HEK293T (cell line): ENCODE results near the gene ADAD2.

Experiments
- ARNT ChIP-seq: fragments of 450-650 bp; IDR thresholded peaks from 2 replicates; pipeline ENCODE4 v1.6.1; 2017; ENCODE audit warnings: mild to moderate bottlenecking
- BHLHE40 ChIP-seq: fragments of 450-650 bp; IDR thresholded peaks from 2 replicates; pipeline ENCODE4 v1.6.1; 2016; ENCODE audit warnings: mild to moderate bottlenecking, moderate library complexity, borderline replicate concordance
- ELF4 ChIP-seq: fragments of 450-650 bp; IDR thresholded peaks from 2 replicates; pipeline ENCODE4 v1.6.1; 2017; ENCODE audit warnings: antibody characterized with exemption
- FOXA1 ChIP-seq: fragments of 450-650 bp; IDR thresholded peaks from 2 replicates; pipeline ENCODE4 v1.6.1; 2016; ENCODE audit warnings: mild to moderate bottlenecking
- FOXK2 ChIP-seq: fragments of 450-650 bp; IDR thresholded peaks from 2 replicates; pipeline ENCODE4 v1.6.1; 2016; ENCODE audit warnings: mild to moderate bottlenecking
- FOXM1 ChIP-seq: fragments of 450-650 bp; IDR thresholded peaks from 2 replicates; pipeline ENCODE4 v1.6.1; 2017; ENCODE audit warnings: mild to moderate bottlenecking, borderline replicate concordance
- SP1 ChIP-seq: fragments of 450-650 bp; IDR thresholded peaks from 2 replicates; pipeline ENCODE4 v1.6.1; 2017
- SUZ12 ChIP-seq: fragments of 450-650 bp; IDR thresholded peaks from 2 replicates; pipeline ENCODE4 v1.6.1; 2016; ENCODE audit warnings: mild to moderate bottlenecking
- TF ChIP-seq, protein P1 (sequence below): fragments of 450-650 bp; IDR thresholded peaks from 2 replicates; pipeline ENCODE4 v1.6.1; 2016

DNA sequence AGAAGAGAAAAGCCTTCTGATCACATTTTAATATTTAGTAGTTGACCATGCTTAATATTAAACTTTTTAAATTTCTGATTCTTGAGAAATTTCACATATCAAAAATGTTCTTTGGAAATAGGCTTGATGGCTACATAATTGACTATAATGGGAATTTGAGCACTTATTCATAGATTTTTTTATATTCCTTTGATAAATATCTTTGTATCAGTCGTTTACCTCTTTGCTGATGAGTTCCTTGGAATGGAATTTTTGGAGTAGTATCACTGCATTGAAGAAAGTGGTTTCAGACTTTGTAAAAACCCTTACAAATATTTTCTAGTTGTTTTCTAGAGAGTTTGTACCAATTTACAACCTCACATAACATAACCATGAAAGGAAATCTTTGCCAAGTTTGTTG lies 31.2 kb upstream of the ADAD2 start:
- no peak for TF ChIP-seq FOXM1
- TF ChIP-seq ARNT, result no peak
- no peak for TF ChIP-seq FOXK2
- TF ChIP-seq SP1, result no peak
- no peak for TF ChIP-seq ELF4
- TF ChIP-seq BHLHE40, result no peak
- no peak for TF ChIP-seq FOXA1
- no peak for TF ChIP-seq SUZ12
- TF ChIP-seq, protein P1, sequence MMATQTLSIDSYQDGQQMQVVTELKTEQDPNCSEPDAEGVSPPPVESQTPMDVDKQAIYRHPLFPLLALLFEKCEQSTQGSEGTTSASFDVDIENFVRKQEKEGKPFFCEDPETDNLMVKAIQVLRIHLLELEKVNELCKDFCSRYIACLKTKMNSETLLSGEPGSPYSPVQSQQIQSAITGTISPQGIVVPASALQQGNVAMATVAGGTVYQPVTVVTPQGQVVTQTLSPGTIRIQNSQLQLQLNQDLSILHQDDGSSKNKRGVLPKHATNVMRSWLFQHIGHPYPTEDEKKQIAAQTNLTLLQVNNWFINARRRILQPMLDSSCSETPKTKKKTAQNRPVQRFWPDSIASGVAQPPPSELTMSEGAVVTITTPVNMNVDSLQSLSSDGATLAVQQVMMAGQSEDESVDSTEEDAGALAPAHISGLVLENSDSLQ, result no peak
